OCI-LY3 (cell line): ENCODE measurements around the gene NUP155.
"Not testable (repeated sequence)": the region's sequence is repeated elsewhere in the genome, so short reads cannot be mapped to it uniquely, and the experiment has no call there.

Experiments
- H2AFZ ChIP-seq: fragments of 200-600, 300-600 bp; shearing (Covaris generic); 2 replicates; pipeline ENCODE4 v1.6.0; 2014; ENCODE audit warnings: antibody characterized with exemption, low read depth, low read length
- H3K27ac ChIP-seq: fragments of 200-600, 300-600 bp; sonication (generic); 2 replicates; pipeline ENCODE4 v1.5.1; 2014; ENCODE audit warnings: mild to moderate bottlenecking, low read length, moderate library complexity, mixed read lengths
- H3K27me3 ChIP-seq: fragments of 200-600, 300-600 bp; sonication (generic); 2 replicates; pipeline ENCODE4 v1.6.1; 2014; ENCODE audit warnings: low read depth, low read length, mixed read lengths
- H3K36me3 ChIP-seq: fragments of 200-600, 300-600 bp; sonication (generic); replicated peaks from 2 replicates; pipeline ENCODE3; 2014; ENCODE audit warnings: low read depth, low read length, mixed read lengths
- H3K4me1 ChIP-seq: fragments of 300-600, 200-600 bp; sonication (generic); 2 replicates; pipeline ENCODE4 v1.6.1; 2014; ENCODE audit warnings: low read length, mixed read lengths
- H3K4me2 ChIP-seq: fragments of 200-600, 300-600 bp; sonication (generic); 2 replicates; pipeline ENCODE4 v1.6.1; 2014; ENCODE audit warnings: low read length, mixed read lengths
- H3K4me3 ChIP-seq: fragments of 300-600, 200-600 bp; sonication (generic); 2 replicates; pipeline ENCODE4 v1.5.1; 2014; ENCODE audit warnings: antibody characterized with exemption, mild to moderate bottlenecking, low read length, moderate library complexity
- H3K79me2 ChIP-seq: fragments of 300-600, 200-600 bp; shearing (Covaris generic); 2 replicates; pipeline ENCODE4 v1.6.1; 2014; ENCODE audit warnings: mild to moderate bottlenecking, low read length, mixed read lengths
- H3K9ac ChIP-seq: fragments of 300-600, 200-600 bp; shearing (Covaris generic); 2 replicates; pipeline ENCODE4 v1.6.0; 2014; ENCODE audit warnings: mild to moderate bottlenecking, low read length, moderate library complexity
- H3K9me3 ChIP-seq: fragments of 200-600, 300-600 bp; shearing (Covaris generic); 2 replicates; pipeline ENCODE4 v1.6.1; 2014; ENCODE audit warnings: low read length, mixed read lengths; ENCODE audit not compliant: insufficient read depth
- H4K20me1 ChIP-seq: fragments of 200-600, 300-600 bp; sonication (generic); 2 replicates; pipeline ENCODE4 v1.6.1; 2016; ENCODE audit warnings: low read length, mixed read lengths; ENCODE audit not compliant: insufficient read depth
- CTCF ChIP-seq: fragments of 200-600, 300-600 bp; sonication (generic); IDR thresholded peaks from 2 replicates; pipeline ENCODE4 v1.5.1; 2014; ENCODE audit warnings: antibody characterized with exemption, low read length, low read depth
- EZH2phosphoT487 ChIP-seq: fragments of 200-600 bp; shearing (Covaris generic); IDR thresholded peaks from 2 replicates; pipeline ENCODE4 v1.6.1; 2018; ENCODE audit warnings: antibody characterized with exemption, mixed run types, low read depth

NUP155 gene

GRCh38 chr5:37375091-37375490, 4.2 kb upstream of the NUP155 start:
- peaks cover 16% of the 10 kb centered on the region for H3K79me2 ChIP-seq

GRCh38 chr5:37370550-37370863, 399 bp downstream of the NUP155 start:
- H3K36me3 ChIP-seq, result peaks cover 4% of the 10 kb centered on the region
- peaks cover 14% of the 10 kb centered on the region for H3K4me1 ChIP-seq
- H3K9ac ChIP-seq, result peak overlapping the region; percentile 90
- peak overlapping the region; percentile 76; the same call in 1 of the 2 replicates for H2AFZ ChIP-seq
- H3K27me3 ChIP-seq, result no peaks in the 10 kb centered on the region
- H3K4me3 ChIP-seq, result peak overlapping the region; percentile 100
- peak overlapping the region; percentile 69 for H3K4me2 ChIP-seq
- H3K27ac ChIP-seq, result peak overlapping the region; percentile 51
- peaks cover 2% of the 10 kb centered on the region; the same call in 1 of the 2 replicates for H4K20me1 ChIP-seq
- TF ChIP-seq CTCF (no peak), EZH2phosphoT487 (no peak)
- H3K9me3 ChIP-seq, result no peaks in the 10 kb centered on the region
- H3K79me2 ChIP-seq, result peaks cover 53% of the 10 kb centered on the region

More at GRCh38 chr5:37375091-37375490, 4.2 kb upstream of the NUP155 start:
- Histone ChIP-seq H3K9me3 (no peaks in the 10 kb centered on the region), H3K4me1 (peaks cover 16% of the 10 kb centered on the region), H4K20me1 (no peaks in the 10 kb centered on the region), H3K36me3 (no peaks in the 10 kb centered on the region), H3K9ac (no peak overlapping the region), H3K27me3 (no peaks in the 10 kb centered on the region), H3K27ac (no peak overlapping the region), H2AFZ (no peak overlapping the region), H3K4me3 (no peak overlapping the region), H3K4me2 (no peak overlapping the region)
- TF ChIP-seq EZH2phosphoT487, result no peak
- no peak for TF ChIP-seq CTCF

- H3K27me3 ChIP-seq, result no peaks in the 10 kb centered on the region
- no peaks in the 10 kb centered on the region for H4K20me1 ChIP-seq
- no peak for TF ChIP-seq CTCF
- no peak for TF ChIP-seq EZH2phosphoT487
- H2AFZ ChIP-seq, result no peak overlapping the region
- H3K9me3 ChIP-seq, result no peaks in the 10 kb centered on the region
- no peaks in the 10 kb centered on the region for H3K4me1 ChIP-seq
- no peak overlapping the region for H3K4me3 ChIP-seq
- peaks cover 8% of the 10 kb centered on the region for H3K79me2 ChIP-seq
- H3K36me3 ChIP-seq, result peaks cover 10% of the 10 kb centered on the region
- no peak overlapping the region for H3K9ac ChIP-seq
- H3K4me2 ChIP-seq, result no peak overlapping the region
- H3K27ac ChIP-seq, result no peak overlapping the region
These were observed 15.7 kb downstream of the NUP155 start for GRCh38 chr5:37355161-37355560.

- H3K79me2 ChIP-seq, H3K4me2 ChIP-seq, H3K4me3 ChIP-seq, H2AFZ ChIP-seq, H3K27ac ChIP-seq, H3K4me1 ChIP-seq, H4K20me1 ChIP-seq, H3K9ac ChIP-seq, H3K9me3 ChIP-seq, H3K27me3 ChIP-seq: not testable (repeated sequence)
- peaks cover 11% of the 10 kb centered on the region for H3K36me3 ChIP-seq
These were observed 28.2 kb downstream of the NUP155 start for GRCh38 chr5:37342741-37343140.

GRCh38 chr5:37334754-37335153, 36.2 kb downstream of the NUP155 start:
- not testable (repeated sequence) for H3K4me3 ChIP-seq, H3K4me1 ChIP-seq, H3K27me3 ChIP-seq, H2AFZ ChIP-seq, H4K20me1 ChIP-seq, H3K9ac ChIP-seq, H3K9me3 ChIP-seq, H3K27ac ChIP-seq, H3K4me2 ChIP-seq, H3K79me2 ChIP-seq
- H3K36me3 ChIP-seq, result peaks cover 12% of the 10 kb centered on the region
